IPS-18a (cell line): Measurements from ENCODE around the gene TBCD.

Source experiments
- H3K27ac ChIP-seq: one replicate; pipeline ENCODE4 v1.5.1; 2013; ENCODE audit warnings: low read length
- H3K27me3 ChIP-seq: one replicate; pipeline ENCODE4 v1.6.1; 2013; ENCODE audit warnings: mild to moderate bottlenecking, low read length; ENCODE audit not compliant: control insufficient read depth, insufficient read depth
- H3K36me3 ChIP-seq: one replicate; pipeline ENCODE4 v1.6.1; 2013; ENCODE audit warnings: low read depth, low read length; ENCODE audit not compliant: control insufficient read depth
- H3K4me1 ChIP-seq: one replicate; pipeline ENCODE4 v1.6.1; 2013; ENCODE audit warnings: low read depth, low read length; ENCODE audit not compliant: control insufficient read depth
- H3K4me3 ChIP-seq: one replicate; pipeline ENCODE4 v1.5.1; 2013; ENCODE audit warnings: low read length
- H3K9ac ChIP-seq: one replicate; pipeline ENCODE4 v1.6.1; 2013; ENCODE audit warnings: mild to moderate bottlenecking, low read length, moderate library complexity
- H3K9me3 ChIP-seq: one replicate; pipeline ENCODE4 v1.6.1; 2013; ENCODE audit warnings: low read depth, low read length; ENCODE audit not compliant: control insufficient read depth

The TBCD gene

GRCh38 chr17:82751571-82752370 lies at the start of gene TBCD:
TBCD (plus strand) TSS chr17:82752065; CDS start chr17:82752194, 129 bp downstream.
- Histone ChIP-seq H3K27ac (no peak within 1 kb of the TSS), H3K9ac (peak within 1 kb of the TSS; percentile 44), H3K27me3 (peaks cover 13% of the 10 kb centered on the region), H3K9me3 (no peaks in the 10 kb centered on the region), H3K4me1 (peaks cover 25% of the 10 kb centered on the region), H3K36me3 (no peaks in the 10 kb centered on the region), H3K4me3 (peak within 1 kb of the TSS; percentile 73)

GRCh38 chr17:82702231-82702927 lies 49.5 kb upstream of the TBCD start:
- no peak overlapping the region for H3K27ac ChIP-seq
- no peaks in the 10 kb centered on the region for H3K9me3 ChIP-seq
- H3K4me1 ChIP-seq: no peaks in the 10 kb centered on the region
- H3K4me3 ChIP-seq: no peak overlapping the region
- H3K36me3 ChIP-seq: no peaks in the 10 kb centered on the region
- no peak overlapping the region for H3K9ac ChIP-seq
- H3K27me3 ChIP-seq: peaks cover 22% of the 10 kb centered on the region

GRCh38 chr17:82703036-82703745 lies 48.7 kb upstream of the TBCD start:
- Histone ChIP-seq H3K9ac (no peak overlapping the region), H3K27me3 (peaks cover 15% of the 10 kb centered on the region), H3K4me3 (no peak overlapping the region), H3K27ac (no peak overlapping the region), H3K9me3 (no peaks in the 10 kb centered on the region), H3K4me1 (no peaks in the 10 kb centered on the region), H3K36me3 (no peaks in the 10 kb centered on the region)

GRCh38 chr17:82703935-82704865 lies 47.7 kb upstream of the TBCD start:
- Histone ChIP-seq H3K9ac (no peak overlapping the region), H3K27ac (no peak overlapping the region), H3K4me3 (no peak overlapping the region), H3K4me1 (no peaks in the 10 kb centered on the region), H3K36me3 (no peaks in the 10 kb centered on the region), H3K9me3 (no peaks in the 10 kb centered on the region), H3K27me3 (peaks cover 14% of the 10 kb centered on the region)

GRCh38 chr17:82704886-82705285 lies 47.0 kb upstream of the TBCD start:
- H3K4me1 ChIP-seq: no peaks in the 10 kb centered on the region
- H3K4me3 ChIP-seq: no peak overlapping the region
- no peak overlapping the region for H3K27ac ChIP-seq
- H3K9ac ChIP-seq: no peak overlapping the region
- no peaks in the 10 kb centered on the region for H3K9me3 ChIP-seq
- H3K36me3 ChIP-seq: no peaks in the 10 kb centered on the region
- H3K27me3 ChIP-seq: peaks cover 7% of the 10 kb centered on the region

GRCh38 chr17:82705756-82706155 lies 46.1 kb upstream of the TBCD start:
- Histone ChIP-seq H3K4me3 (no peak overlapping the region), H3K36me3 (no peaks in the 10 kb centered on the region), H3K9me3 (no peaks in the 10 kb centered on the region), H3K27me3 (no peaks in the 10 kb centered on the region), H3K4me1 (no peaks in the 10 kb centered on the region), H3K9ac (no peak overlapping the region), H3K27ac (no peak overlapping the region)

- Histone ChIP-seq H3K27me3 (no peaks in the 10 kb centered on the region), H3K36me3 (no peaks in the 10 kb centered on the region), H3K9ac (no peak overlapping the region), H3K4me1 (no peaks in the 10 kb centered on the region), H3K4me3 (no peak overlapping the region), H3K9me3 (no peaks in the 10 kb centered on the region), H3K27ac (no peak overlapping the region)
These were observed 42.7 kb upstream of the TBCD start for GRCh38 chr17:82709024-82709675.

GRCh38 chr17:82709676-82710498 lies 42.0 kb upstream of the TBCD start:
- H3K4me1 ChIP-seq: no peaks in the 10 kb centered on the region
- H3K9me3 ChIP-seq: no peaks in the 10 kb centered on the region
- no peak overlapping the region for H3K4me3 ChIP-seq
- no peaks in the 10 kb centered on the region for H3K27me3 ChIP-seq
- no peak overlapping the region for H3K9ac ChIP-seq
- H3K27ac ChIP-seq: no peak overlapping the region
- H3K36me3 ChIP-seq: no peaks in the 10 kb centered on the region

- Histone ChIP-seq H3K9me3 (no peaks in the 10 kb centered on the region), H3K4me1 (peaks cover 1% of the 10 kb centered on the region), H3K9ac (no peak overlapping the region), H3K27me3 (peaks cover 8% of the 10 kb centered on the region), H3K36me3 (no peaks in the 10 kb centered on the region), H3K4me3 (no peak overlapping the region), H3K27ac (no peak overlapping the region)
These were observed 41.2 kb upstream of the TBCD start for GRCh38 chr17:82710499-82711232.
